HL-60/S4 treated with phorbol 12-myristate 13-acetate at 8.2 ng/mL for 4 days and 3 days (cell line): ENCODE results near the gene PIK3C2G.

Source experiments
- in situ Hi-C: fragments of 300-500 bp; cut with MboI; formaldehyde crosslinking; loops from 2 replicates; pipeline ENCODE4 v1.15.0; 2022; ENCODE audit warnings: low sequenced_read_pairs

PIK3C2G gene

GRCh38 chr12:18415227-18415626, 153.9 kb downstream of the PIK3C2G start:
- in situ Hi-C loops, result no loop called here

GRCh38 chr12:18416412-18416811, 155.1 kb downstream of the PIK3C2G start:
- in situ Hi-C loops, result no loop called here

DNA sequence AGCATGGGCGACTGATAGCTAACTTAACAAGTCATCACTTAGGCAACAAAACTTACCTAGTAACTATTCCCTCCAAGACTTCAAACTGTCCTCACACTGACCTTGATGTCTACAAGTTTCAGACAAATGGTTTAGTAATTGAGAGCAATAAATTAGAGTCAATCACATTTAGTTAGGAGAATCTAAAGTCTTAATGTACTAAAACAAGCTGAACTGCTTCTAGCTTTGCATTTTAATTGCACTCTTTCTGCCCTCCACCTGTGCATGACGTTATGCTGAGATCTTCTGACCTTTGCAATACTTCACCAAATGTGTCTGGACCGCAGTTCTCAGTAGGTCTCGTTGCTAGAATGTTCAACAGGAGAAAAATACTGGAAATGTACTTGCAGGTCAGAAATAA, 158.0 kb downstream of the PIK3C2G start:
- in situ Hi-C loops, result no loop called here

DNA sequence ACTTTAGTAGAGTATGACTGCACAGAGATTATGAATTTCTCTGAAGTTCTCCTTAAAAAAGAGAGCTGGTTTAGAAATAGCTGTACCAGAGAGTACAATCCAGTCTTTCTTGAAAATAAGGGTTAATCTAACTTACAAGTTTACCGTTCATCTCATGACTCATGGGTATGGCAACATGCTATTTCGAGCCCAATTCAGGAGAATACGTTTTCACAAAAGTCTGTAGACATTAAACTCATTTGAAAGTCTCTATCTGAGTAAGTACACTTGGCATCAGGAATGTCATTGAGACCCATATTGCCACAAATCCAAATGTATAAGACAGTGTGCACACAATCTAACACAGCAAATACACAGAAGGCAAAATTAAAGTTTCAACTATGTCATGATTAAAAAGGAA, 160.5 kb downstream of the PIK3C2G start:
- in situ Hi-C loops, result no loop called here

- in situ Hi-C loops, result no loop called here
Observed at GRCh38 chr12:18422871-18423270, 161.6 kb downstream of the PIK3C2G start.

DNA sequence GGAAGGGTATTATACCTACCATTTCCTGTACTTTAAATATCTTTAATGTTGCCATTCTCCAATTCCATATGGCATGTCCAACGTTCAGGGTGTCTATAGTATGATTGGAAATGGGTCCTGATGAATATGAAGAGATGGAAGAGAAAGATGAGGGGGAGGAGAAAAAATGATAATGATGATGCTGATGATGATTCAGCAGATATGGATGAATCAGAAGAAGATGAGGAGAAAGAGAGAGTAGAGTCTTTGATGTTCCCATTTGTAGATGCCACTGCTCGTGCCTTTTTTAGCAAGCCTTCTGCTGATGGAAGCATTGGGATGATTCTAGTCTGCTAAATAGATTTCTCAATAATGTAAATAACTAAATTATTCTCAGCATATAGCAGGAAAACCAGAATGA, 163.5 kb downstream of the PIK3C2G start:
- in situ Hi-C loops, result no loop called here

DNA sequence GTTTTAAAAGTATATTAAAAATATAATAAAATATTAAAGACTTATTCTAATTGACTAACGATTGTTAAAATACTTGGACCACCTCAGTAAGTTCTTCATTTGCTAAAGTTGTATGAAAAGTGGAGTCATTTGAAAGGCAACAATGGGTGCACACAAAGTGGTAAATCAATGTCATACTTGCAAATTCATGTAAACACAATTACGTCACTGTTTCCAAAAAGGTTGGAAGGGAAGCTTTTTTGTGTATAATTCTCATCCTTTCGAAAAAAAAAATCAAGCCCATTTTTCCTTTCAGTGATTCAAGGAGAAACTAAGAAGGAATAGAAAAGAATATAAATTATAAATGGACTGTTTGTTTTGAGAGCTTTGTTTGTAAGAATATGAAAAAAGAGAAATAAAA, 166.2 kb downstream of the PIK3C2G start:
- in situ Hi-C loops, result no loop called here

GRCh38 chr12:18428416-18428815, 167.1 kb downstream of the PIK3C2G start:
- in situ Hi-C loops, result no loop called here

GRCh38 chr12:18429366-18429765, 168.0 kb downstream of the PIK3C2G start:
- in situ Hi-C loops, result no loop called here

- in situ Hi-C loops, result no loop called here
Observed at GRCh38 chr12:18430425-18431048, 169.2 kb downstream of the PIK3C2G start.

DNA sequence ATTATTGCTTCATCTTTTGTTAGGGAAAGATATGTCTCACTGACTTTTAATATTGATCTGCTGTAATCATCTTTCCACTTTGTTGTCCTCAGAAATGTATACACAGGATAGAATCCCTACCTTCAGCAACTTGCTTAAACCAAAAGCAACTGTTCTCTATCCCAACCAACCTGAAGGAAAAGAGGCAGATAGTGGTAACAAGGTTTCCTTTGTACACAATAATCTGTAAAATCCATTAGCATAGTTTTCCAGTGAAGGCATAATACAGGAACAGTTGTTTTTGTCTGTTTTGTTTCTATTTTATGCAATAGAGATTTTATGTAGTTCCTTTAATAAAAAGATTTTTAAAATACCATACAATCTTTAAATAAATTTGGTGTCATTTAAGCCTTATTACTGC, 170.5 kb downstream of the PIK3C2G start:
- in situ Hi-C loops, result no loop called here

DNA sequence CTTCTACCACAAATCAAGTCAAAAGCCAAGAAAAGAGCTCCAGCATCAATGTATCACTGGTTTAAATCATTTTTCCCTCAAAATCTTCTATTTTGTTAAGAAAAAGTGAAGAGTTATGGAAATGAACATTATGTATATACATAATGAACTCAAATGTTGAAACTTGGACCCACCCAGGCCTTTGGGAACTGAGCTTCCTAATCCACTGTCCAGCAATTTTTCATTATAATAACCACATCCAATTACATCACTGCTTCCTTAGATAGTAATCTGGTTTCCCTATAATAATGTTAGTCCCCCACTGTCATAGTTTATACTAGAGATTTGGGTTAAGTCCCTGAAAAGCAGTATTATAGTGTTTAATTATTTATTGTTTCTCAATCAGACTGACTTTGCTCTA, 170.9 kb downstream of the PIK3C2G start:
- in situ Hi-C loops, result no loop called here

DNA sequence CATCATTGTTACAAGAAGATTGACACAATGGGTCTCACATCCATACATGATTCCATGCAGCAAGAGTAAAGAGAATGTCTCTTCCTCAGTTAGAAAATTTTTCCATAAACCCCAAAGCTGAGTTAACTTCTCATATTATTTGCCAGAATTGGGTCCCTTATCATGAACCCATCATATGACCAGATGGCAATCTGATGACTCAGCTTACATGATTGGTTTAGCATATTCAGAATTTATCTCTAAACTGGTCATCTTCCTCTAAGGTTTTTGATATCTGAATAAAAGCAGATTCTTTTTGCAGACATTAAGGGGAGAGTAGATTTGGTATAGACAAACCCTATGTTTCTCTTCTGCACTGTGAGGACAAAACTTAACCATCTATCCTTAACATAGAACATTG, 174.9 kb downstream of the PIK3C2G start:
- in situ Hi-C loops, result no loop called here

DNA sequence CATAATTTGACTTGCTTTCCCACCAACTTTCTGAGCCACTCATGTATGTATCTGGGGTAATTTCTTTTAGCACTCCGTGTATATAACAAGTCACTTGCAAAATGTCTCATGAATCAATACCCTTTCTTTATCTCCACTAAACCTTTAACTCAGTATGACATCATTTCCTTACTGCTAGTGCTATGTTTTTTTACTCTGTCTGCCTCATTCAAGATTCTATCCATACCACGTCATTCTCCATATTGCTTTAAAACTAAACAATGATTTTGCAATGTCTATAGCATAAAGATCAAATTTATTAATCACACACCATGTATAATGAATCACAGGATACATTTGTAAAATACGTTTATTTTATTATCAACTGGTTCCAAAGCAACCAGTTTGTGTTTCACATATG, 178.2 kb downstream of the PIK3C2G start:
- in situ Hi-C loops, result no loop called here

DNA sequence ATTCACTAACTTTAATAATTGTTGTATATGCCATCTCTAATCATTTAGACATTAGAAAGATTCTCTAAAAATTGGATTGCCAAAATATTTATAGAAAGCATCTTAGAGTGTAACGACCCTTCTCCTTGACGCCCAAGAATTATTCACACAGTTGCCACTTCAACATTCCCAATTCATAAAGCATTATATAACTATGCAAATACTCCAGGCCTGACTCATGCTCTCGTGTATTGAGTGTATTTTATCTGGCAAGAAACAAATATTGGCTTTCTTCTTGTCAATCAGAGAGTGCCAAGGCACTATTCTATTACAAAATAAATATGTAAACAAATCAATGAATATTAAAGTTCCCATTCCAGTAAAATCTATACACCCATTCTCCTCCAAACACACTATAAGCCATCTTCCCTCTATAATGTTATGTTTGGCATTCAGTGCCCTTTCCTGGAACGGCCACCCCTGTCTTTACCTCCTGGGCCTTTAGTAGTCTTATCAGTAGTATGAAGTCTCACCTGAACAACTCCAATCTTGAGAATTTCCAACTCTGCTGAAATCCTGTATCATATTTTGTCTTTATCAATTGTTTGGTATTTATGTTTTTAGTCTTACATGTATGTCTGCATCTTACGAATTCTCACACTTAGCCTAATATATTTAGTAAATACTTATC, 182.6 kb downstream of the PIK3C2G start:
- in situ Hi-C loops, result no loop called here

DNA sequence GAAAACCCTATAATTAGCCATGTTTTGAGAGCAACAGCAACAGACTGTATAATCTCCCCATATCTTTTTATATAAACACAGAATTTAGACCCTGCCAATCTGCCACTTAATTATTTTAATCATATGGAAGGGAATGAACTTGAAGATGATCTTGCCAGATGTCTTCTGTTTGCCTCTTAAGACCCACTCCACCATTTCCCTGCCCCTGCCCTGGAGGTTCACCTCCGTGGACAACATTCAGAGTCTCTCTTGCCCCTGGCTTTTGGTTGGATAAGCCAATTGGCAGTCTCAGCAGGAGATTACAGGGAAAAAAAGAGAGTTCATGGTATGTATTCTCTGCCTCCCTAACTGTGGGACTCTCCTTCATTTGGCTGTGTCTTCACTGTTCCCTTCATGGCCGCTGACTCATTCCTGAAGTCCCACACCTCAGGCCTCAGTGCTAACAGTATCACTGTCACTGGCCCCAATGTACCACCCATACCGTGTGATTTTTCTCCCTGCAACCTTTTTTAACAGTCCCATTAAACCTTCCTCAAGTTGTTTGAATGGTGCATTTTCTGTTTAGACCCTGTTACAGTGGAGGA, 184.8 kb downstream of the PIK3C2G start:
- in situ Hi-C loops, result no loop called here

GRCh38 chr12:18454330-18454729, 193.0 kb downstream of the PIK3C2G start:
- in situ Hi-C loops, result no loop called here

- in situ Hi-C loops, result no loop called here
Observed at GRCh38 chr12:18456344-18456743, 195.0 kb downstream of the PIK3C2G start.

GRCh38 chr12:18457362-18457761, 196.0 kb downstream of the PIK3C2G start:
- in situ Hi-C loops, result no loop called here

- in situ Hi-C loops, result no loop called here
Observed at GRCh38 chr12:18461758-18462157, 200.4 kb downstream of the PIK3C2G start.

GRCh38 chr12:18462442-18462841, 201.1 kb downstream of the PIK3C2G start:
- in situ Hi-C loops, result no loop called here

DNA sequence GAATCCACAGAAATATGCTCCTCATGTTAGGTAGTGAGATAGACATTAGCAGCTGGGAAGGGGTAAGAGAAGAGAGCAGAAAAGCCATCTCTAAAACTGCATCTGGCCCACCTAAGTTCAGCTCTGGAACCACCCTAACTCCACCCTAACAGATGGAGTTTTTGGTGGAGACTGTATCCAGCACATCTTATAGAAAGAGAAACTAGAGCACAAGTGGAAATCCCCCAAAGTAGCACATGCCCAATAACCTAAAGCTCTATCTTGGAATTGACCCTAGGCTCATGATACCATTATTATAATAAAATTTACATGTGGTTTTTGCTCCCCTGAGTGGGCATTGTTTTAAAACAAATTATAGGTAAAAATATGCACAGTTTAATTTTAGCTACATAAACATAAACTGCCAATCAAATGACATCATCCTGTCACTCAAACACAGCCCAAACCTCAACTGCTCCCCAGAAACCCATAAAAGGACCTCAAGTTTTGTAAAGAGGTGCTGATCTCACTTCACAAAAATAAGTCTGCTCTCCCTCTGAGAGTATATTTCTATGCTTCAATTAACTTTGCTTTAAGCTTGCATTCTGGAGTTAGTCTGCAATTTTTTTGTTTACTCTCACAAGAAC, 206.4 kb downstream of the PIK3C2G start:
- in situ Hi-C loops, result no loop called here
